A549 (cell line): ENCODE results near the gene GCDH.

Experiments
- E2F6 ChIP-seq: IDR thresholded peaks from 2 replicates; pipeline ENCODE4 v1.6.1; 2012; ENCODE audit warnings: low read depth, borderline replicate concordance
- EHMT2 ChIP-seq: fragments of 200-600 bp; sonication (generic); IDR thresholded peaks from 2 replicates; pipeline ENCODE4 v1.6.1; 2016; ENCODE audit warnings: antibody characterized with exemption, low read depth, mild to moderate bottlenecking, moderate library complexity
- EP300 ChIP-seq, 2 experiments: fragments of >200 bp; sonication (Bioruptor Twin); formaldehyde crosslinking; IDR thresholded peaks; 2 replicates in 1 of 2; 3 replicates in 1 of 2; pipeline ENCODE4 v1.6.1; 2016 to 2017
- HDAC2 ChIP-seq: fragments of 200-600 bp; sonication (generic); IDR thresholded peaks from 2 replicates; pipeline ENCODE4 v1.6.1; 2016
- HMGXB4 ChIP-seq: fragments of 250-450 bp; sonication (Bioruptor Pico); IDR thresholded peaks from 2 replicates; pipeline ENCODE4 v1.5.0; 2021; ENCODE audit warnings: mild to moderate bottlenecking, moderate library complexity, borderline replicate concordance
- HOXB5 ChIP-seq: fragments of 250-450 bp; sonication (Bioruptor Pico); IDR thresholded peaks from 2 replicates; pipeline ENCODE4 v1.5.0; 2020; ENCODE audit warnings: mild to moderate bottlenecking, moderate library complexity
- MYC ChIP-seq: IDR thresholded peaks from 2 replicates; pipeline ENCODE4 v1.6.1; 2012; ENCODE audit warnings: mild to moderate bottlenecking, inconsistent platforms, low read length, improper control_type of control experiment, borderline replicate concordance
- NFE2L2 ChIP-seq: fragments of 150-350 bp; conservative IDR thresholded peaks from 2 replicates; pipeline ENCODE4 v1.6.1; 2014; ENCODE audit warnings: low read length
- POLR2A ChIP-seq: IDR thresholded peaks from 2 replicates; pipeline ENCODE4 v1.6.1; 2012; ENCODE audit warnings: mild to moderate bottlenecking, low read length
- TF ChIP-seq, protein P1 (sequence below): fragments of >200 bp; sonication (Bioruptor Twin); formaldehyde crosslinking; IDR thresholded peaks from 3 replicates; pipeline ENCODE4 v1.5.1; 2016

- TF ChIP-seq, protein P1, sequence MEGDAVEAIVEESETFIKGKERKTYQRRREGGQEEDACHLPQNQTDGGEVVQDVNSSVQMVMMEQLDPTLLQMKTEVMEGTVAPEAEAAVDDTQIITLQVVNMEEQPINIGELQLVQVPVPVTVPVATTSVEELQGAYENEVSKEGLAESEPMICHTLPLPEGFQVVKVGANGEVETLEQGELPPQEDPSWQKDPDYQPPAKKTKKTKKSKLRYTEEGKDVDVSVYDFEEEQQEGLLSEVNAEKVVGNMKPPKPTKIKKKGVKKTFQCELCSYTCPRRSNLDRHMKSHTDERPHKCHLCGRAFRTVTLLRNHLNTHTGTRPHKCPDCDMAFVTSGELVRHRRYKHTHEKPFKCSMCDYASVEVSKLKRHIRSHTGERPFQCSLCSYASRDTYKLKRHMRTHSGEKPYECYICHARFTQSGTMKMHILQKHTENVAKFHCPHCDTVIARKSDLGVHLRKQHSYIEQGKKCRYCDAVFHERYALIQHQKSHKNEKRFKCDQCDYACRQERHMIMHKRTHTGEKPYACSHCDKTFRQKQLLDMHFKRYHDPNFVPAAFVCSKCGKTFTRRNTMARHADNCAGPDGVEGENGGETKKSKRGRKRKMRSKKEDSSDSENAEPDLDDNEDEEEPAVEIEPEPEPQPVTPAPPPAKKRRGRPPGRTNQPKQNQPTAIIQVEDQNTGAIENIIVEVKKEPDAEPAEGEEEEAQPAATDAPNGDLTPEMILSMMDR = no peak
- TF ChIP-seq HOXB5 (CRISPR knock-in tag) (no peak), HMGXB4 (CRISPR knock-in tag) (no peak), EP300 (IDR thresholded peaks at IDR 0.05) (no peak), EHMT2 (no peak), POLR2A (no peak), HDAC2 (no peak), E2F6 (no peak), NFE2L2 (no peak), MYC (no peak)
Observed at GRCh38 chr19:12888006-12888603, 2.9 kb upstream of the GCDH start.
